Measurements from ENCODE around the gene CHST8.

GRCh38 chr19:33736787-33737186 lies 115.0 kb downstream of the CHST8 start:
- TF ChIP-seq, protein P1, sequence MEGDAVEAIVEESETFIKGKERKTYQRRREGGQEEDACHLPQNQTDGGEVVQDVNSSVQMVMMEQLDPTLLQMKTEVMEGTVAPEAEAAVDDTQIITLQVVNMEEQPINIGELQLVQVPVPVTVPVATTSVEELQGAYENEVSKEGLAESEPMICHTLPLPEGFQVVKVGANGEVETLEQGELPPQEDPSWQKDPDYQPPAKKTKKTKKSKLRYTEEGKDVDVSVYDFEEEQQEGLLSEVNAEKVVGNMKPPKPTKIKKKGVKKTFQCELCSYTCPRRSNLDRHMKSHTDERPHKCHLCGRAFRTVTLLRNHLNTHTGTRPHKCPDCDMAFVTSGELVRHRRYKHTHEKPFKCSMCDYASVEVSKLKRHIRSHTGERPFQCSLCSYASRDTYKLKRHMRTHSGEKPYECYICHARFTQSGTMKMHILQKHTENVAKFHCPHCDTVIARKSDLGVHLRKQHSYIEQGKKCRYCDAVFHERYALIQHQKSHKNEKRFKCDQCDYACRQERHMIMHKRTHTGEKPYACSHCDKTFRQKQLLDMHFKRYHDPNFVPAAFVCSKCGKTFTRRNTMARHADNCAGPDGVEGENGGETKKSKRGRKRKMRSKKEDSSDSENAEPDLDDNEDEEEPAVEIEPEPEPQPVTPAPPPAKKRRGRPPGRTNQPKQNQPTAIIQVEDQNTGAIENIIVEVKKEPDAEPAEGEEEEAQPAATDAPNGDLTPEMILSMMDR (IDR thresholded peaks at IDR 0.05): no peak
- TF ChIP-seq POLR2A (IDR thresholded peaks at IDR 0.05): no peak
